Caco-2 (cell line): Measurements from ENCODE around the gene TXNRD1. TPM values are rescaled to one million over a fixed set of nuclear protein-coding genes. Genes with fewer than 3 reads are reported as not detected.

Experiments used
- BruUV-seq: library from RNA; stranded (reverse); fragments of 400-500 nt; replicated peaks from 2 replicates; lab custom pipeline; 2021; lab: Mats Ljungman, UMichigan
- CTCF ChIA-PET: fragments of 300-600 bp; sonication (Branson Sonifier 250); formaldehyde crosslinking; loops from one replicate; lab custom pipeline; 2022; ENCODE audit warnings: antibody characterized with exemption; lab: Charles Lee
- POLR2A ChIA-PET: fragments of 300-600 bp; sonication (Branson Sonifier 250); formaldehyde crosslinking; loops from one replicate; lab custom pipeline; 2022; ENCODE audit warnings: antibody characterized with exemption; lab: Charles Lee
- DNase-seq, 2 experiments: peaks; one replicate each; pipeline versions ENCODE4 v3.0.0 to v3.0.0-alpha.2; 2020 to 2022
- H3K27me3 ChIP-seq: replicated peaks from 2 replicates; pipeline ENCODE4 v1.6.0; 2011; ENCODE audit warnings: low read length; ENCODE audit not compliant: control insufficient read depth, insufficient read depth
- H3K36me3 ChIP-seq: 2 replicates; pipeline ENCODE4 v1.5.1; 2011; ENCODE audit warnings: low read length; ENCODE audit not compliant: control insufficient read depth, insufficient read depth
- H3K4me1 ChIP-seq: fragments of 250-450 bp; sonication (Bioruptor Pico); 2 replicates; pipeline ENCODE4 v1.5.1; 2020; ENCODE audit warnings: mild to moderate bottlenecking
- H3K4me3 ChIP-seq: 2 replicates; pipeline ENCODE4 v1.5.1; 2011; ENCODE audit warnings: low read depth, mild to moderate bottlenecking, control low read depth, low read length
- H3K9me3 ChIP-seq: fragments of 250-450 bp; sonication (Bioruptor Pico); 2 replicates; pipeline ENCODE4 v1.5.1; 2020; ENCODE audit warnings: mild to moderate bottlenecking, moderate library complexity
- H3K27ac Mint-ChIP-seq: one replicate; pipeline ENCODE4 v1.8.0; 2022; ENCODE audit warnings: mixed read lengths; ENCODE audit not compliant: unreplicated experiment
- H3K27me3 Mint-ChIP-seq: one replicate; pipeline ENCODE4 v1.8.0; 2022; ENCODE audit warnings: mixed read lengths; ENCODE audit not compliant: insufficient read depth, unreplicated experiment
- H3K36me3 Mint-ChIP-seq: one replicate; pipeline ENCODE4 v1.8.0; 2022; ENCODE audit warnings: mild to moderate bottlenecking, mixed read lengths; ENCODE audit not compliant: insufficient read depth, unreplicated experiment
- H3K4me1 Mint-ChIP-seq: one replicate; pipeline ENCODE4 v1.8.0; 2022; ENCODE audit warnings: low read depth, mixed read lengths; ENCODE audit not compliant: unreplicated experiment
- H3K4me3 Mint-ChIP-seq: one replicate; pipeline ENCODE4 v1.8.0; 2022; ENCODE audit warnings: mild to moderate bottlenecking, moderate library complexity, mixed read lengths; ENCODE audit not compliant: unreplicated experiment
- H3K9me3 Mint-ChIP-seq: one replicate; pipeline ENCODE4 v1.8.0; 2022; ENCODE audit warnings: mixed read lengths; ENCODE audit not compliant: unreplicated experiment
- CTCF ChIP-seq, 2 experiments: fragments of 200-600 bp in 1 of 2; IDR thresholded peaks; 1 replicate in 1 of 2; 2 replicates in 1 of 2; pipeline versions ENCODE4 v1.5.1 to v1.8.0; 2011 to 2022; ENCODE audit warnings: antibody characterized with exemption in 1 of 2, control low read depth in 1 of 2, inconsistent platforms in 1 of 2, low read depth in 1 of 2, low read length in 1 of 2, mild to moderate bottlenecking in 1 of 2, moderate library complexity in 1 of 2; ENCODE audit not compliant: insufficient read depth in 1 of 2, severe bottlenecking in 1 of 2, unreplicated experiment in 1 of 2
- intact Hi-C: fragments of 100-400 bp; cut with micrococcal nuclease; formaldehyde crosslinking; loops from one replicate; pipeline ENCODE4 v1.10.0; 2022; ENCODE audit not compliant: unreplicated experiment
- total RNA-seq: library from RNA; stranded (reverse); gene quantifications from 2 replicates; pipeline ENCODE4 v1.2.3, GENCODE V29; 2022

The TXNRD1 gene
- total RNA-seq, 1 experiment from 2014 or later: 115 TPM

- no peaks in the 10 kb centered on the region for H3K36me3 ChIP-seq
- Mint-ChIP-seq H3K27ac (no peak overlapping the region), H3K9me3 (no peaks in the 10 kb centered on the region), H3K36me3 (peaks cover 5% of the 10 kb centered on the region), H3K4me3 (no peak overlapping the region), H3K4me1 (no peaks in the 10 kb centered on the region), H3K27me3 (no peaks in the 10 kb centered on the region)
- ChIA-PET CTCF (no interaction called here), POLR2A (no interaction called here)
- H3K4me1 ChIP-seq: no peaks in the 10 kb centered on the region; the same call in 1 of the 2 replicates
- no TSS peak for BruUV-seq
- peaks cover 10% of the 10 kb centered on the region; the same call in 1 of the 2 replicates for H3K9me3 ChIP-seq
- no peak for DNase-seq
- intact Hi-C loops: no loop called here
- H3K4me3 ChIP-seq: no peak overlapping the region
- H3K27me3 ChIP-seq: no peaks in the 10 kb centered on the region
- TF ChIP-seq CTCF (IDR thresholded peaks at IDR 0.05; ENCODE audit: insufficient read depth in 1 of 2, low read depth in 1 of 2, low read length in 1 of 2, severe bottlenecking in 1 of 2, unreplicated experiment in 1 of 2): no peak
Measured at GRCh38 chr12:104182144-104182543, 33.4 kb upstream of the TXNRD1 start.

GRCh38 chr12:104182621-104183378 is 32.8 kb upstream of the TXNRD1 start:
- Mint-ChIP-seq H3K27me3 (no peaks in the 10 kb centered on the region), H3K4me3 (no peak overlapping the region), H3K4me1 (no peaks in the 10 kb centered on the region), H3K36me3 (peaks cover 5% of the 10 kb centered on the region), H3K9me3 (no peaks in the 10 kb centered on the region), H3K27ac (no peak overlapping the region)
- Histone ChIP-seq H3K4me3 (no peak overlapping the region), H3K36me3 (no peaks in the 10 kb centered on the region), H3K27me3 (no peaks in the 10 kb centered on the region), H3K4me1 (no peaks in the 10 kb centered on the region; the same call in 1 of the 2 replicates), H3K9me3 (peaks cover 10% of the 10 kb centered on the region; the same call in 1 of the 2 replicates)
- no peak for DNase-seq
- ChIA-PET POLR2A (no interaction called here), CTCF (no interaction called here)
- no TSS peak for BruUV-seq
- intact Hi-C loops: no loop called here
- no peak for TF ChIP-seq CTCF (IDR thresholded peaks at IDR 0.05; ENCODE audit: insufficient read depth in 1 of 2, low read depth in 1 of 2, low read length in 1 of 2, severe bottlenecking in 1 of 2, unreplicated experiment in 1 of 2)

GRCh38 chr12:104183443-104183842 is 32.1 kb upstream of the TXNRD1 start:
- CTCF ChIA-PET: no interaction called here
- H3K4me3 Mint-ChIP-seq: no peak overlapping the region

More at GRCh38 chr12:104183443-104183842, 32.1 kb upstream of the TXNRD1 start:
- Histone ChIP-seq H3K27me3 (no peaks in the 10 kb centered on the region), H3K4me1 (no peaks in the 10 kb centered on the region), H3K36me3 (no peaks in the 10 kb centered on the region), H3K4me3 (no peak overlapping the region), H3K9me3 (peaks cover 10% of the 10 kb centered on the region; the same call in 1 of the 2 replicates)
- Mint-ChIP-seq H3K36me3 (peaks cover 5% of the 10 kb centered on the region), H3K27ac (no peak overlapping the region), H3K27me3 (no peaks in the 10 kb centered on the region), H3K4me1 (no peaks in the 10 kb centered on the region), H3K9me3 (no peaks in the 10 kb centered on the region)
- BruUV-seq: no TSS peak
- DNase-seq: no peak
- intact Hi-C loops: no loop called here
- POLR2A ChIA-PET: no interaction called here
- TF ChIP-seq CTCF (IDR thresholded peaks at IDR 0.05; ENCODE audit: insufficient read depth in 1 of 2, low read depth in 1 of 2, low read length in 1 of 2, severe bottlenecking in 1 of 2, unreplicated experiment in 1 of 2): no peak
